ENCODE data around the gene RAB5IF.
A peak's percentile ranks its signal among the peaks of the same experiment; 100 is the strongest.
"Not testable (repeated sequence)": the region's sequence is repeated elsewhere in the genome, so short reads cannot be mapped to it uniquely, and the experiment has no call there.

The RAB5IF gene

DNA sequence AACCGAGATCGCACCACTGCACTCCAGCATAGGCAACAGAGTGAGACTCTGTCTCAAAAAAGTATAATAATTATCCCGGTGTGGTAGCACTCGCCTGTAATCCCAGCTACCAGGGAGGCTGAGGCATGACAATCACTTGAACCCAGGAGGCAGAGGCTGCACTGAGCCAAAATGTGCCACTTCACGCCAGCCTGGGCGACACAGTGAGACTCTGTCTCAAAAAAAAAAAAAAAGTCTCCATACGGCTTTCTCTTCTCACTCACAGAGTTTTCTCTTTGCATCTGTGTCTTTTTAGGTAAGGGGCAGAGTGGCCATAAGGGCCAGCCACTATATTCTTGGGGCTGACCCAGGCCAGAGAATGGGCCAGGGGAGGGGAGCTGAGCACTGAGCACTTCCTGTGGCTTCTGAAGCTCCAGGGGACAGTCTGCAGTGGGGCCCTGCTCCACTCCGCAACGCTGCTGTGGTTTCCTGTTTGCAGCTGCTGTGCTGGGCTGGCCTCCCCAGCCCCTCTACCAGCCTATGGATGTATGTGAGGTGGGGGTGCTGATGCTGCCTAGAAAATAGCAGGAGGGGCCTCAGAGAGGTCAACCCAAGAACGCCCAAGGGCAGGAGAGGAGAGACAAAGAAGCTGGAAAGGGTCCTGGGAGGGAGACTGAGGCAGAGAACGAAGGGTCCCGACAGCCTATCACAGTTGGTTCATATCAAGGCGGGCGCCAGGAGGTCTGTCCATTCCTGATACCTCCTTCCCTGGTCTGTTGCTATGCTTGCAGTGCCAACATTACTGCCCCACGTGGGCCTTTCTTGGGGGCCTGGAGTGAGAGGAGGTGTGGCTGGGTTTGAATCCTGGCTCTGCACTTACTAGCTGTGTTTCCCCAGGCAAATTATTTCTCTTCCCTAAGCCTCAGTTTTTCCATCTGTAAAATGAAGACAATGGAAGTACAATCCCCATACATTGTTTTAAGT is 24.4 kb downstream of the RAB5IF start:
- WGBS (ENCODE audit: insufficient coverage, insufficient read length), result no CpG with 5 or more reads among the region's 15 CpGs
- no peak overlapping the region for H3K27ac ChIP-seq (ENCODE audit: low read length)
- no peaks in the 10 kb centered on the region for H3K36me3 ChIP-seq (ENCODE audit: control insufficient read depth, insufficient read depth, low read length)
- no peak for DNase-seq (ENCODE audit: low read depth, low spot score)
- H3K4me1 ChIP-seq (ENCODE audit: control insufficient read depth, insufficient read depth, low read length), result 0 out of 2 replicates have a peak, but pooled peaks cover 1% of the 10 kb centered on the region
- H3K4me3 ChIP-seq (ENCODE audit: low read length), result no peak overlapping the region
- H3K27me3 ChIP-seq (ENCODE audit: control insufficient read depth, insufficient read depth, low read length), result no peaks in the 10 kb centered on the region
- H3K9me3 ChIP-seq (ENCODE audit: control insufficient read depth, insufficient read depth, low read length), result no peaks in the 10 kb centered on the region

GRCh38 chr20:36631646-36632045 is 26.1 kb downstream of the RAB5IF start:
- DNase-seq (ENCODE audit: low read depth, low spot score), result no peak
- Histone ChIP-seq H3K27ac (ENCODE audit: low read length) (no peak overlapping the region), H3K27me3 (ENCODE audit: control insufficient read depth, insufficient read depth, low read length) (no peaks in the 10 kb centered on the region), H3K36me3 (ENCODE audit: control insufficient read depth, insufficient read depth, low read length) (no peaks in the 10 kb centered on the region), H3K4me1 (ENCODE audit: control insufficient read depth, insufficient read depth, low read length) (0 out of 2 replicates have a peak, but pooled peaks cover 1% of the 10 kb centered on the region), H3K4me3 (ENCODE audit: low read length) (no peak overlapping the region), H3K9me3 (ENCODE audit: control insufficient read depth, insufficient read depth, low read length) (no peaks in the 10 kb centered on the region)
- WGBS (ENCODE audit: insufficient coverage, insufficient read length), result no CpG with 5 or more reads among the region's 6 CpGs

- no peaks in the 10 kb centered on the region for H3K36me3 ChIP-seq (ENCODE audit: control insufficient read depth, insufficient read depth, low read length)
These were observed 26.5 kb downstream of the RAB5IF start for GRCh38 chr20:36632147-36632486.

DNA sequence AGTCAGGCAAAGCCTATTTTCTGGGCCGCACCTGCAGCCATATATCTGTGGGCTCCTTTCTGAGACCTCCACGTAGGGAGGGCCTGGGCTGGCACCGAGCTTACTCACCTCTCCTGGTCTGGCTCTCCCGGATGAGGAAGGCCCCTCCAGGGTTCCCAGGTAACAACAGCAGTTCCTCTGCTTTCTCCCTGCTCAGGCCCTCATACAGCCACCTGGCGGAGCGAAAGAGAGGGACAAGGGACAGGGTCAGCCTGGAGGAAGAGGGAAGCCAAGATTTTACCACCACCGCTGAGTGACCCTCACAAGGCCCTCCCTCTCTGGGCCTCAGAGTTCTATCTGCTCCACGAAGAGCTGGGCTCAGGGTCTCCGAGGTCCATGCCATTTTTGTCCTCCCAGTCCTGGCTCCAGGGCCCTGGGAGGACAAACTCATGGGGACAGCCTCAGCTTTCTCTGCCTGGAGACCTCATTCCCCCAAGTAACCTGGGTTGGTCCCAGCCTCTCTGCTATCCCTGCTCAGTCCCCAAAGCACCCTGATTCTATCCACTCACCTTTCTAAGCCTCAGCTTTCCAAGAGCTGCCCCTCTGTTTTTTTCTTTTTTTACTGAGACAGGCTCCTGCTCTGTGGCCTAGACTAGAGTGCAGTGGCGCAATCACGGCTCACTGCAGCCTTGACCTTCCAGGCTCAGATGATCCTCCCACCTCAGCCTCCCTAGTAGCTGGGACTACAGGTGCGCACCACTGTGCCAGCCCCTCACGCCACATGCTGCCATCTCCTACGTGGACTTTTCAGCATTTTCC is 27.1 kb downstream of the RAB5IF start:
- peak; percentile 33 for DNase-seq (ENCODE audit: low read depth, low spot score)
- no peaks in the 10 kb centered on the region for H3K36me3 ChIP-seq (ENCODE audit: control insufficient read depth, insufficient read depth, low read length)
- no peak overlapping the region for H3K4me3 ChIP-seq (ENCODE audit: low read length)
- 0 out of 2 replicates have a peak, but pooled peaks cover 1% of the 10 kb centered on the region for H3K4me1 ChIP-seq (ENCODE audit: control insufficient read depth, insufficient read depth, low read length)
- H3K27ac ChIP-seq (ENCODE audit: low read length), result no peak overlapping the region
- no CpG with 5 or more reads among the region's 14 CpGs for WGBS (ENCODE audit: insufficient coverage, insufficient read length)
- H3K27me3 ChIP-seq (ENCODE audit: control insufficient read depth, insufficient read depth, low read length), result no peaks in the 10 kb centered on the region
- no peaks in the 10 kb centered on the region for H3K9me3 ChIP-seq (ENCODE audit: control insufficient read depth, insufficient read depth, low read length)

More at GRCh38 chr20:36632147-36632486, 26.5 kb downstream of the RAB5IF start:
- no peaks in the 10 kb centered on the region for H3K9me3 ChIP-seq (ENCODE audit: control insufficient read depth, insufficient read depth, low read length)
- no peak overlapping the region for H3K27ac ChIP-seq (ENCODE audit: low read length)
- no CpG with 5 or more reads among the region's 3 CpGs for WGBS (ENCODE audit: insufficient coverage, insufficient read length)
- DNase-seq (ENCODE audit: low read depth, low spot score), result no peak
- H3K4me1 ChIP-seq (ENCODE audit: control insufficient read depth, insufficient read depth, low read length), result 0 out of 2 replicates have a peak, but pooled peaks cover 1% of the 10 kb centered on the region
- H3K4me3 ChIP-seq (ENCODE audit: low read length), result no peak overlapping the region
- H3K27me3 ChIP-seq (ENCODE audit: control insufficient read depth, insufficient read depth, low read length), result no peaks in the 10 kb centered on the region

DNA sequence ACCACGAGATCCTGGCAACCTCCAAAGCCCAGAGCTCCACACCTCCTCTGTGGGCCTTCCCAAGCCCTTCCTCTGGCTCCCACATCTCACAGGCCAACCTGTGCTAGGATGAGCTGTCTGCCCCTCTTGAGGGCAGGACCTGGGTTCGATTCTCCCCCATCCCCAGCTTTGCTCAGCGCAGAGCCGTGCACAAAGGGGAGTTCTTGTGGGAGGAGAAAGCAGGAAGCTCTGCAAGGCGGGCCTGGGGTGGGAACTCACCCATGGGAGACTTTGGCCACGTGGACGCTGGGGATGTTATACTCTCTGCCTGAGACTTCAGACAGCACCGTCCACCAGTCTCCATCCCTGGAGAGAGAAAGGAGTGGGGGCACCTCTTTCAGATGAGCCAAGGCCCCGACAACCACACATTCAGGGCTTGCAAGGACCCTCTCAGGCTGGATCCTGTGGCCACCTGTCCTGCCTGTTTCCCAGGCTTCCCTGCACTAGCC is 27.8 kb downstream of the RAB5IF start:
- WGBS (ENCODE audit: insufficient coverage, insufficient read length), result no CpG with 5 or more reads among the region's 9 CpGs

DNA sequence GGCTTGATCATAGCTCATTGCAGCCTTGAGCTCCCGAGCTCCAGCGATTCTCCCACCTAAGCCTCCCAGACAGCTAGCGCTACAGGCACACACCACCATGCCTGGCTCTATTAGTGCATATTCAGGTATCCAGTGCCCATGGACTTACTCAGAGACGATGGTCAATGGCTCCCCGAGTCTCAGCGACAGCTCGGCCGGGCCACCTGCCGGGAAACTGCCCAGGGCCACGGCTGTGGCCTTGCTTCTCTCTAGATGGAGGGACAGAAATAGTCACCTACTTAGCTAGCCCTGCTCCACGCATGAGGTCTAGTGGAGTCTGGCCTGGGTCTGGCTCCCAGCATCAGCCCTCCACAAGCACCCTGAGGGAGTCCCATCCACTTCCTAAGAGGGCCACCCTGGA is 28.8 kb downstream of the RAB5IF start:
- no peaks in the 10 kb centered on the region for H3K9me3 ChIP-seq (ENCODE audit: control insufficient read depth, insufficient read depth, low read length)
- no peaks in the 10 kb centered on the region for H3K27me3 ChIP-seq (ENCODE audit: control insufficient read depth, insufficient read depth, low read length)
- H3K36me3 ChIP-seq (ENCODE audit: control insufficient read depth, insufficient read depth, low read length), result no peaks in the 10 kb centered on the region
- H3K4me1 ChIP-seq (ENCODE audit: control insufficient read depth, insufficient read depth, low read length), result 0 out of 2 replicates have a peak, but pooled peaks cover 1% of the 10 kb centered on the region
- DNase-seq (ENCODE audit: low read depth, low spot score), result no peak
- H3K4me3 ChIP-seq (ENCODE audit: low read length), result no peak overlapping the region
- H3K27ac ChIP-seq (ENCODE audit: low read length), result no peak overlapping the region
- WGBS (ENCODE audit: insufficient coverage, insufficient read length), result no CpG with 5 or more reads among the region's 11 CpGs

More for the DNA sequence above, 27.8 kb downstream of the RAB5IF start:
- no peak for DNase-seq (ENCODE audit: low read depth, low spot score)
- Histone ChIP-seq H3K4me1 (ENCODE audit: control insufficient read depth, insufficient read depth, low read length) (0 out of 2 replicates have a peak, but pooled peaks cover 1% of the 10 kb centered on the region), H3K4me3 (ENCODE audit: low read length) (no peak overlapping the region), H3K27ac (ENCODE audit: low read length) (no peak overlapping the region), H3K36me3 (ENCODE audit: control insufficient read depth, insufficient read depth, low read length) (no peaks in the 10 kb centered on the region), H3K9me3 (ENCODE audit: control insufficient read depth, insufficient read depth, low read length) (no peaks in the 10 kb centered on the region), H3K27me3 (ENCODE audit: control insufficient read depth, insufficient read depth, low read length) (no peaks in the 10 kb centered on the region)

GRCh38 chr20:36638876-36639400 is 33.4 kb downstream of the RAB5IF start:
- H3K9me3 ChIP-seq (ENCODE audit: control insufficient read depth, insufficient read depth, low read length); DNase-seq (ENCODE audit: low read depth, low spot score); H3K36me3 ChIP-seq (ENCODE audit: control insufficient read depth, insufficient read depth, low read length); H3K4me3 ChIP-seq (ENCODE audit: low read length); H3K27ac ChIP-seq (ENCODE audit: low read length); H3K27me3 ChIP-seq (ENCODE audit: control insufficient read depth, insufficient read depth, low read length); H3K4me1 ChIP-seq (ENCODE audit: control insufficient read depth, insufficient read depth, low read length): not testable (repeated sequence)
- no CpG with 5 or more reads among the region's 12 CpGs for WGBS (ENCODE audit: insufficient coverage, insufficient read length)

- Histone ChIP-seq H3K27me3 (ENCODE audit: control insufficient read depth, insufficient read depth, low read length) (no peaks in the 10 kb centered on the region), H3K9me3 (ENCODE audit: control insufficient read depth, insufficient read depth, low read length) (no peaks in the 10 kb centered on the region), H3K4me1 (ENCODE audit: control insufficient read depth, insufficient read depth, low read length) (peaks cover 1% of the 10 kb centered on the region; the same call in 1 of the 2 replicates), H3K36me3 (ENCODE audit: control insufficient read depth, insufficient read depth, low read length) (no peaks in the 10 kb centered on the region), H3K4me3 (ENCODE audit: low read length) (no peak overlapping the region), H3K27ac (ENCODE audit: low read length) (no peak overlapping the region)
- WGBS (ENCODE audit: insufficient coverage, insufficient read length), result no CpG with 5 or more reads among the region's 3 CpGs
- DNase-seq (ENCODE audit: low read depth, low spot score), result no peak
These were observed 35.9 kb downstream of the RAB5IF start for GRCh38 chr20:36641506-36641843.

DNA sequence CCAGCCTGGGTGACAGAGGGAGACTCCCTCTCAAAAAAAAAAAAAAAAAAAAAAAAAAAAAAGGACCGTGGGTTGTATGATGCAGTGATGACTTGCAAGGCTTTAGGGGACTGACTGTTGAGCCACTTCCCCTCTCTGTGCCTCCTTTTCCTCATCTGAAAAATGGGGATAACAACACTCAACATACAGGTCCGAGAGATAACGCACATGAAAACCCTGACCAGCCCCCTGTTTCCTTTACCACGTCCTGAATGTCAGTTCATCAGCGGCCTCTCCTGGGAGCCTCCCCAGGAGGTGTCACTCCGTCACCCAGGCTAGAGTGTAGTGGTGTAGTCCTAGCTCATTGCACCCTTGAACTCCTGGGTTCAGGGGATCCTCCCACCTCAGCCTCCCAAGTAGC is 36.6 kb downstream of the RAB5IF start:
- no CpG with 5 or more reads among the region's 6 CpGs for WGBS (ENCODE audit: insufficient coverage, insufficient read length)
- Histone ChIP-seq H3K27ac (ENCODE audit: low read length) (no peak overlapping the region), H3K27me3 (ENCODE audit: control insufficient read depth, insufficient read depth, low read length) (no peaks in the 10 kb centered on the region), H3K4me3 (ENCODE audit: low read length) (no peak overlapping the region), H3K36me3 (ENCODE audit: control insufficient read depth, insufficient read depth, low read length) (no peaks in the 10 kb centered on the region), H3K9me3 (ENCODE audit: control insufficient read depth, insufficient read depth, low read length) (no peaks in the 10 kb centered on the region), H3K4me1 (ENCODE audit: control insufficient read depth, insufficient read depth, low read length) (peaks cover 1% of the 10 kb centered on the region; the same call in 1 of the 2 replicates)
- no peak for DNase-seq (ENCODE audit: low read depth, low spot score)

DNA sequence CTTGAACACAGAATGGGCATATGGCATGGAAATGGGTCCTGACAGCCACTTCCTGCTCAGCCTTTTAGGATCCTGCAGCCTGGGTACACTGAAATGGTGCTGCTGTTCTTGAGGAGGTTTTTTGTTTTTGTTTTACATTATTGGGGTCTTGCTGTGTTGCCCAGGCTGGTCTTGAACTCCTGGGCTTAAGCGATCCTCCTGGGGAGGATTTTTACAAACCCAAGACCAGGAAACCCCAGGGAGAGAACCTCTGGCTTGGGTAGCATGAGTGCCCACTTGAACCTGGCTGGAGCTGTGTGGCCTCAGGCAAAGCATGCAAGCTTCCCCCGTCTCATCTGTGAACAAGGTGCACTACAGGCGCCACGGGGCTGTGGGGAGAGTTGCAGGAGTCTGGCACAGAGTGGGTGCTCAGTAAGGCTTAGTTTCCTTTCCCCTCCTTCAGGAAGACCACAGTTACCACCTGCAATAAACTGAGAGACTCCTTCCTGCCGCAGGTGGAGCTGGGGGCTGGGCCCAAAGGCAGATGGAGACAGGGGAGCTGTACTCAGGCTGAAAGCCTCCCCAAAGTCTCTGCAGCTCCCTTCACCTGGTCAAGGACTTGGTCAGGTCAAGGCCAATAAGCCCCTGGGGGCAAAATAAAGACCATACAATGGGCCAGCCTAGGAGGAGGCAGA is 38.6 kb downstream of the RAB5IF start:
- WGBS (ENCODE audit: insufficient coverage, insufficient read length), result no CpG with 5 or more reads among the region's 5 CpGs
- Histone ChIP-seq H3K27me3 (ENCODE audit: control insufficient read depth, insufficient read depth, low read length) (no peaks in the 10 kb centered on the region), H3K4me1 (ENCODE audit: control insufficient read depth, insufficient read depth, low read length) (peaks cover 1% of the 10 kb centered on the region; the same call in 1 of the 2 replicates), H3K27ac (ENCODE audit: low read length) (no peak overlapping the region), H3K4me3 (ENCODE audit: low read length) (no peak overlapping the region), H3K36me3 (ENCODE audit: control insufficient read depth, insufficient read depth, low read length) (no peaks in the 10 kb centered on the region), H3K9me3 (ENCODE audit: control insufficient read depth, insufficient read depth, low read length) (no peaks in the 10 kb centered on the region)
- no peak for DNase-seq (ENCODE audit: low read depth, low spot score)
